GM23248 (cell line): ENCODE data around the gene CGN. TPM values are rescaled to one million over a fixed set of nuclear protein-coding genes. Genes with fewer than 3 reads are reported as not detected.
"Not testable (repeated sequence)": the region's sequence is repeated elsewhere in the genome, so short reads cannot be mapped to it uniquely, and the experiment has no call there.

Experiments
- DNase-seq: peaks from one replicate; pipeline ENCODE4 v3.0.0-alpha.2; 2015
- H2AFZ ChIP-seq: fragments of 200-600 bp; sonication (generic); 2 replicates; pipeline ENCODE4 v1.6.1; 2016; ENCODE audit warnings: antibody characterized with exemption
- H3F3A ChIP-seq: fragments of 200-600 bp; sonication (generic); 2 replicates; pipeline ENCODE4 v1.6.1; 2016; ENCODE audit warnings: mild to moderate bottlenecking, antibody characterized with exemption, mixed run types; ENCODE audit not compliant: insufficient read depth
- H3K27ac ChIP-seq: fragments of 200-600 bp; sonication (generic); 2 replicates; pipeline ENCODE4 v1.5.1; 2016; ENCODE audit warnings: mild to moderate bottlenecking
- H3K27me3 ChIP-seq: fragments of 200-600 bp; sonication (generic); replicated peaks from 2 replicates; pipeline ENCODE4 v1.6.1; 2016; ENCODE audit warnings: mild to moderate bottlenecking; ENCODE audit not compliant: insufficient read depth
- H3K36me3 ChIP-seq: fragments of 200-600 bp; sonication (generic); 2 replicates; pipeline ENCODE4 v1.6.1; 2016; ENCODE audit warnings: low read depth, mild to moderate bottlenecking
- H3K4me1 ChIP-seq: fragments of 200-600 bp; sonication (generic); 2 replicates; pipeline ENCODE4 v1.6.1; 2016; ENCODE audit warnings: mild to moderate bottlenecking; ENCODE audit not compliant: insufficient read depth
- H3K4me2 ChIP-seq: fragments of 200-600 bp; sonication (generic); one replicate; pipeline ENCODE4 v1.6.1; 2016; ENCODE audit warnings: mild to moderate bottlenecking; ENCODE audit not compliant: unreplicated experiment
- H3K4me3 ChIP-seq: fragments of 200-600 bp; sonication (generic); 2 replicates; pipeline ENCODE4 v1.5.1; 2016; ENCODE audit warnings: mild to moderate bottlenecking
- H3K79me2 ChIP-seq: fragments of 200-600 bp; sonication (generic); 2 replicates; pipeline ENCODE4 v1.6.1; 2016; ENCODE audit warnings: mild to moderate bottlenecking; ENCODE audit not compliant: insufficient read depth
- H3K9ac ChIP-seq: fragments of 200-600 bp; sonication (generic); 2 replicates; pipeline ENCODE4 v1.6.1; 2016; ENCODE audit warnings: mild to moderate bottlenecking
- H3K9me2 ChIP-seq: fragments of 200-600 bp; sonication (generic); 2 replicates; pipeline ENCODE4 v1.6.1; 2016; ENCODE audit warnings: mixed run types, mild to moderate bottlenecking, moderate library complexity; ENCODE audit not compliant: insufficient read depth
- H3K9me3 ChIP-seq: fragments of 200-600 bp; sonication (generic); one replicate; pipeline ENCODE4 v1.6.1; 2017; ENCODE audit warnings: low read depth
- H4K20me1 ChIP-seq: fragments of 200-600 bp; sonication (generic); 2 replicates; pipeline ENCODE4 v1.6.0; 2016; ENCODE audit not compliant: insufficient read depth
- EZH2 ChIP-seq: fragments of 200-600 bp; sonication (generic); IDR thresholded peaks from 2 replicates; pipeline ENCODE4 v1.6.1; 2018; ENCODE audit warnings: antibody characterized with exemption, mild to moderate bottlenecking; ENCODE audit not compliant: insufficient read depth, poor library complexity, severe bottlenecking
- EZH2phosphoT487 ChIP-seq: fragments of 200-600 bp; sonication (generic); IDR thresholded peaks from 2 replicates; pipeline ENCODE4 v1.6.1; 2018; ENCODE audit warnings: antibody characterized with exemption, moderate library complexity, mild to moderate bottlenecking, low read depth; ENCODE audit not compliant: insufficient read depth
- WGBS, 2 experiments: methylation state at CpG; one replicate each; pipeline ENCODE4 v1.1.6; 2015 to 2017; ENCODE audit warnings: low lambda C conversion rate in 2 of 2, low coverage in 1 of 2; ENCODE audit errors: missing lambda C conversion rate in 2 of 2; 5-methylcytosine and 5-hydroxymethylcytosine counted together
- in situ Hi-C: fragments of 300-500 bp; cut with MboI; formaldehyde crosslinking; loops from 2 replicates; pipeline ENCODE4 v1.15.0; 2020
- polyA plus RNA-seq: library from polyadenylated mRNA; unstranded; fragments of >200 nt; fragmentation: Nextera tagmentation; extraction: Ambion mirVana; gene quantifications from 2 replicates; pipeline ENCODE4 v1.2.1, GENCODE V29; 2016
- total RNA-seq: library from RNA; depleted of rRNA; stranded (reverse); fragments of >200 nt; shearing (Covaris generic); gene quantifications from 2 replicates; pipeline ENCODE4 v1.2.3, GENCODE V29; 2014

CGN gene
- total and polyA plus RNA-seq, 2 experiments from 2014 or later, result not detected

GRCh38 chr1:151516031-151516511 is 4.9 kb downstream of the CGN start:
- in situ Hi-C loops, result no loop called here
- WGBS, 2 experiments, result 63 to 71% methylated on average over 1 of the region's 1 CpG
- no peak for DNase-seq

GRCh38 chr1:151518431-151518830 is 7.2 kb downstream of the CGN start:
- Histone ChIP-seq H3K4me3 (no peak overlapping the region), H2AFZ (no peak overlapping the region), H3K27me3 (peaks cover 30% of the 10 kb centered on the region), H4K20me1 (no peaks in the 10 kb centered on the region), H3F3A (no peaks in the 10 kb centered on the region), H3K9me2 (no peaks in the 10 kb centered on the region), H3K9ac (no peak overlapping the region), H3K79me2 (no peaks in the 10 kb centered on the region), H3K9me3 (no peaks in the 10 kb centered on the region), H3K4me2 (no peak overlapping the region), H3K4me1 (peaks cover 8% of the 10 kb centered on the region; the same call in 1 of the 2 replicates), H3K36me3 (no peaks in the 10 kb centered on the region), H3K27ac (no peak overlapping the region)
- WGBS, 2 experiments, result 92 to 95% methylated on average over 12 of the region's 12 CpGs
- DNase-seq, result no peak
- TF ChIP-seq EZH2phosphoT487 (no peak), EZH2 (no peak)
- in situ Hi-C loops, result no loop called here

More at GRCh38 chr1:151516031-151516511, 4.9 kb downstream of the CGN start:
- no peaks in the 10 kb centered on the region for H3K79me2 ChIP-seq
- TF ChIP-seq EZH2 (no peak), EZH2phosphoT487 (no peak)
- no peak overlapping the region for H3K4me2 ChIP-seq
- no peak overlapping the region for H2AFZ ChIP-seq
- no peaks in the 10 kb centered on the region for H4K20me1 ChIP-seq
- no peak overlapping the region for H3K9ac ChIP-seq
- H3K9me2 ChIP-seq, result no peaks in the 10 kb centered on the region
- H3K27ac ChIP-seq, result no peak overlapping the region
- H3K9me3 ChIP-seq, result no peaks in the 10 kb centered on the region
- peaks cover 40% of the 10 kb centered on the region for H3K27me3 ChIP-seq
- H3K4me1 ChIP-seq, result peaks cover 12% of the 10 kb centered on the region
- no peak overlapping the region for H3K4me3 ChIP-seq
- no peaks in the 10 kb centered on the region for H3K36me3 ChIP-seq
- H3F3A ChIP-seq, result no peaks in the 10 kb centered on the region

- TF ChIP-seq EZH2phosphoT487 (no peak), EZH2 (no peak)
- Histone ChIP-seq H4K20me1 (no peaks in the 10 kb centered on the region), H2AFZ (no peak overlapping the region), H3K36me3 (no peaks in the 10 kb centered on the region), H3K79me2 (no peaks in the 10 kb centered on the region), H3K9me2 (no peaks in the 10 kb centered on the region), H3K4me2 (no peak overlapping the region), H3K27me3 (peaks cover 27% of the 10 kb centered on the region), H3K27ac (no peak overlapping the region), H3K9ac (no peak overlapping the region), H3K4me1 (peaks cover 8% of the 10 kb centered on the region; the same call in 1 of the 2 replicates), H3K9me3 (no peaks in the 10 kb centered on the region), H3K4me3 (no peak overlapping the region), H3F3A (no peaks in the 10 kb centered on the region)
- DNase-seq, result no peak
- 89 to 93% methylated on average over 15 of the region's 15 CpGs for WGBS, 2 experiments
- in situ Hi-C loops, result no loop called here
Observed at GRCh38 chr1:151518936-151519335, 7.7 kb downstream of the CGN start.

- no peaks in the 10 kb centered on the region for H3K79me2 ChIP-seq
- no peaks in the 10 kb centered on the region for H3K9me3 ChIP-seq
- no peaks in the 10 kb centered on the region for H3K9me2 ChIP-seq
- TF ChIP-seq EZH2phosphoT487, result no peak
- no peak overlapping the region for H2AFZ ChIP-seq
- WGBS, 2 experiments, result 85 to 91% methylated on average over 2 of the region's 2 CpGs
- no peaks in the 10 kb centered on the region for H3K36me3 ChIP-seq
- no peak for DNase-seq
- no peak overlapping the region for H3K4me3 ChIP-seq
- H3K9ac ChIP-seq, result no peak overlapping the region
- peaks cover 23% of the 10 kb centered on the region for H3K27me3 ChIP-seq
- no peaks in the 10 kb centered on the region for H4K20me1 ChIP-seq
- no peak overlapping the region for H3K4me2 ChIP-seq
- no peaks in the 10 kb centered on the region for H3F3A ChIP-seq
- peaks cover 8% of the 10 kb centered on the region; the same call in 1 of the 2 replicates for H3K4me1 ChIP-seq
- H3K27ac ChIP-seq, result no peak overlapping the region
- in situ Hi-C loops, result no loop called here
Observed at GRCh38 chr1:151519667-151520066, 8.5 kb downstream of the CGN start.

- Histone ChIP-seq H3K4me3 (no peak overlapping the region), H3K79me2 (no peaks in the 10 kb centered on the region), H3K4me1 (peaks cover 8% of the 10 kb centered on the region; the same call in 1 of the 2 replicates), H3K4me2 (no peak overlapping the region), H2AFZ (0 out of 2 replicates have a peak overlapping the region, but pooled peaks have one; percentile 3), H4K20me1 (no peaks in the 10 kb centered on the region), H3K9ac (no peak overlapping the region), H3K27ac (no peak overlapping the region), H3K36me3 (no peaks in the 10 kb centered on the region), H3K9me2 (no peaks in the 10 kb centered on the region), H3F3A (no peaks in the 10 kb centered on the region), H3K9me3 (no peaks in the 10 kb centered on the region), H3K27me3 (peaks cover 23% of the 10 kb centered on the region; the same call in 1 of the 2 replicates)
- in situ Hi-C loops, result no loop called here
- no peak for TF ChIP-seq EZH2phosphoT487
- no peak for TF ChIP-seq EZH2
- DNase-seq, result no peak
- 91% methylated on average over 4 of the region's 4 CpGs for WGBS, 2 experiments
Observed at GRCh38 chr1:151520359-151520758, 9.2 kb downstream of the CGN start.

GRCh38 chr1:151522427-151522826 is 11.2 kb downstream of the CGN start:
- H3K4me3 ChIP-seq, H3F3A ChIP-seq, H3K9me2 ChIP-seq, DNase-seq, H4K20me1 ChIP-seq, H3K36me3 ChIP-seq, H3K4me2 ChIP-seq, H3K9me3 ChIP-seq, in situ Hi-C loops, H3K79me2 ChIP-seq, H3K4me1 ChIP-seq, H2AFZ ChIP-seq, H3K27ac ChIP-seq, H3K9ac ChIP-seq: not testable (repeated sequence)
- 79 to 81% methylated on average over 7 of the region's 7 CpGs for WGBS, 2 experiments
- peaks cover 16% of the 10 kb centered on the region; the same call in 1 of the 2 replicates for H3K27me3 ChIP-seq
